B cell (primary cell): ENCODE results near the gene AMZ2. TPM values are rescaled to one million over a fixed set of nuclear protein-coding genes. Genes with fewer than 3 reads are reported as not detected.
A peak's percentile ranks its signal among the peaks of the same experiment; 100 is the strongest.
"Not testable (repeated sequence)": the region's sequence is repeated elsewhere in the genome, so short reads cannot be mapped to it uniquely, and the experiment has no call there.

Experiments used
- ATAC-seq: fragments of 200-7000 bp; cut with Tn5 transposase; one replicate; pipeline ENCODE4 v1.10.0; 2021; ENCODE audit warnings: low read depth, mild to moderate bottlenecking, moderate number of reproducible peaks, moderate library complexity
- CTCF ChIA-PET: fragments of 350-600 bp; sonication (Branson Sonifier 250); formaldehyde crosslinking; loops from one replicate; lab custom pipeline; 2021; ENCODE audit warnings: antibody characterized with exemption, inconsistent platforms; lab: Charles Lee
- POLR2A ChIA-PET: fragments of 350-600 bp; sonication (Branson Sonifier 250); formaldehyde crosslinking; loops from one replicate; lab custom pipeline; 2021; ENCODE audit warnings: antibody characterized with exemption; lab: Charles Lee
- DNase-seq: peaks from one replicate; pipeline ENCODE4 v3.0.0; 2013
- H2AFZ ChIP-seq: 2 replicates; pipeline ENCODE4 v1.6.1; 2012; ENCODE audit warnings: mild to moderate bottlenecking, low read depth, low read length; ENCODE audit not compliant: insufficient read depth, poor library complexity, severe bottlenecking
- H3K27ac ChIP-seq, 2 donors: 1 replicate in 1 of 2; 2 replicates in 1 of 2; pipeline ENCODE4 v1.5.1; 2012 to 2013; ENCODE audit warnings: low read length in 2 of 2, mild to moderate bottlenecking in 2 of 2, moderate library complexity in 1 of 2
- H3K27me3 ChIP-seq, 4 experiments: fragments of 200-600 bp in 1 of 4; sonication (generic) in 1 of 4; replicated peaks in 1 of 4; 1 replicate in 2 of 4; 2 replicates in 2 of 4; pipeline versions ENCODE4 v1.6.1 to v1.7.0; 2013 to 2016; ENCODE audit warnings: low read length in 3 of 4, mild to moderate bottlenecking in 2 of 4, mixed read lengths in 1 of 4, moderate library complexity in 1 of 4; ENCODE audit not compliant: insufficient read depth in 4 of 4, control insufficient read depth in 3 of 4; ENCODE audit errors: control extremely low read depth in 1 of 4
- H3K36me3 ChIP-seq, 2 experiments: replicated peaks in 1 of 2; 1 replicate in 1 of 2; 2 replicates in 1 of 2; pipeline versions ENCODE4 v1.6.1 to v1.7.1; 2013; ENCODE audit warnings: low read length in 1 of 2; ENCODE audit not compliant: insufficient read depth in 2 of 2, control insufficient read depth in 1 of 2; ENCODE audit errors: control extremely low read depth in 1 of 2, extremely low read depth in 1 of 2
- H3K4me1 ChIP-seq, 2 donors: fragments of 200-600 bp in 1 of 2; sonication (generic) in 1 of 2; 1 replicate in 1 of 2; 2 replicates in 1 of 2; pipeline versions ENCODE4 v1.5.1 to v1.6.1; 2013 to 2017; ENCODE audit warnings: low read length in 2 of 2; ENCODE audit not compliant: control insufficient read depth in 2 of 2, insufficient read depth in 2 of 2
- H3K4me2 ChIP-seq: replicated peaks from 2 replicates; pipeline ENCODE3; 2012; ENCODE audit warnings: mild to moderate bottlenecking, low read depth, low read length; ENCODE audit not compliant: poor library complexity, severe bottlenecking
- H3K4me3 ChIP-seq, 5 experiments: fragments of 200-600 bp in 1 of 5; sonication (generic) in 1 of 5; 1 replicate in 3 of 5; 2 replicates in 2 of 5; pipeline versions ENCODE4 v1.5.1 to v1.7.0; 2011 to 2016; ENCODE audit warnings: low read length in 4 of 5, mild to moderate bottlenecking in 4 of 5, low read depth in 2 of 5, control low read depth in 1 of 5, moderate library complexity in 1 of 5; ENCODE audit not compliant: insufficient read depth in 1 of 5; ENCODE audit errors: control extremely low read depth in 1 of 5, extremely low read depth in 1 of 5
- H3K79me2 ChIP-seq: fragments of 200-600 bp; sonication (generic); one replicate; pipeline ENCODE4 v1.6.0; 2016; ENCODE audit warnings: low read length; ENCODE audit not compliant: control insufficient read depth, insufficient read depth
- H3K9ac ChIP-seq: fragments of 200-600 bp; sonication (generic); 2 replicates; pipeline ENCODE4 v1.6.1; 2017; ENCODE audit warnings: mild to moderate bottlenecking, low read length, moderate library complexity
- H3K9me3 ChIP-seq, 3 donors: one replicate each; pipeline versions ENCODE4 v1.6.1 to v1.7.1; 2013; ENCODE audit warnings: low read length in 2 of 3; ENCODE audit not compliant: control insufficient read depth in 2 of 3, insufficient read depth in 1 of 3; ENCODE audit errors: control extremely low read depth in 1 of 3
- H4K20me1 ChIP-seq: 2 replicates; pipeline ENCODE4 v1.6.0; 2012; ENCODE audit warnings: mild to moderate bottlenecking, low read length; ENCODE audit not compliant: insufficient read depth, control insufficient read depth, poor library complexity, severe bottlenecking
- H3K27ac Mint-ChIP-seq: one replicate; pipeline ENCODE4 v1.8.0; 2021; ENCODE audit warnings: mixed read lengths
- H3K27me3 Mint-ChIP-seq: one replicate; pipeline ENCODE4 v1.8.0; 2021; ENCODE audit warnings: mixed read lengths
- H3K4me1 Mint-ChIP-seq: one replicate; pipeline ENCODE4 v1.8.0; 2021; ENCODE audit warnings: mixed read lengths
- H3K4me3 Mint-ChIP-seq: one replicate; pipeline ENCODE4 v1.8.0; 2021; ENCODE audit warnings: mixed read lengths
- H3K9me3 Mint-ChIP-seq: one replicate; pipeline ENCODE4 v1.8.0; 2022; ENCODE audit warnings: mixed read lengths; ENCODE audit not compliant: insufficient read depth
- EZH2 ChIP-seq: IDR thresholded peaks from 2 replicates; pipeline ENCODE4 v1.6.1; 2012; ENCODE audit warnings: borderline replicate concordance, low read depth, mild to moderate bottlenecking, moderate library complexity, low read length; ENCODE audit not compliant: insufficient read depth, poor library complexity, severe bottlenecking
- WGBS: methylation state at CpG from one replicate; pipeline ENCODE4 v1.1.5; 2013; ENCODE audit warnings: missing lambda C conversion rate; ENCODE audit not compliant: insufficient coverage; 5-methylcytosine and 5-hydroxymethylcytosine counted together
- intact Hi-C: fragments of 100-400 bp; cut with micrococcal nuclease; formaldehyde crosslinking; loops from one replicate; pipeline ENCODE4 v1.10.0; 2022
- polyA plus RNA-seq: library from polyadenylated mRNA; depleted of rRNA; stranded (reverse); fragments of >200 nt; gene quantifications from 2 replicates; pipeline ENCODE4 v1.2.3, GENCODE V29; 2012
- total RNA-seq, 2 donors: library from RNA; stranded (reverse); fragments of 120-200 nt in 1 of 2; gene quantifications; 1 replicate in 1 of 2; 2 replicates in 1 of 2; pipeline versions ENCODE4 v1.2.3 to v1.2.4, GENCODE V29; 2013 to 2022
- TF ChIP-seq, protein P1 (sequence below): fragments of 200-600 bp; IDR thresholded peaks from one replicate; pipeline ENCODE4 v1.8.0; 2022; ENCODE audit warnings: antibody characterized with exemption, mild to moderate bottlenecking

AMZ2 gene
- total and polyA plus RNA-seq, 2 donors (not counting 1 experiment from before 2014, with no cell fraction given) = 64.1 to 70.7 TPM

- Histone ChIP-seq H4K20me1 (no peaks in the 10 kb centered on the region), H3K9me3 (no peaks in the 10 kb centered on the region), H2AFZ (no peak overlapping the region), H3K4me1 (peaks cover 45 to 48% of the 10 kb centered on the region in 2 donors), H3K9ac (no peak overlapping the region), H3K4me3 (no peak overlapping the region), H3K27me3 (no peaks in the 10 kb centered on the region), H3K79me2 (peaks cover 39% of the 10 kb centered on the region), H3K27ac (peak overlapping the region; percentile 96 to 98), H3K4me2 (peak overlapping the region; percentile 90), H3K36me3 (peaks cover 0 to 19% of the 10 kb centered on the region in 2 experiments)
- WGBS = 40% methylated on average over 5 of the region's 7 CpGs
- ChIA-PET CTCF (interaction anchor here (0.7 to 3.7 kb wide), 12 partner anchors 8 to 152 kb away, joined by 3 to 32 read pairs (median 4); no protein-coding TSS in a partner anchor), POLR2A (interaction anchor here (0.6 to 3.5 kb wide), 8 partner anchors 10 to 67 kb away, joined by 4 to 62 read pairs (median 14); partner anchors contain the start of genes ARSG and SLC16A6)
- intact Hi-C loops = loop anchor here (5.0 kb wide), 2 partner anchors 43 to 212 kb away; partner anchors contain the start of genes ARSG, KPNA2 and SLC16A6
- peak; percentile 49 for DNase-seq
- H3K4me3 Mint-ChIP-seq = peak overlapping the region; percentile 96
- H3K4me1 Mint-ChIP-seq = peaks cover 65% of the 10 kb centered on the region
- no peak for TF ChIP-seq EZH2
- TF ChIP-seq, protein P1, sequence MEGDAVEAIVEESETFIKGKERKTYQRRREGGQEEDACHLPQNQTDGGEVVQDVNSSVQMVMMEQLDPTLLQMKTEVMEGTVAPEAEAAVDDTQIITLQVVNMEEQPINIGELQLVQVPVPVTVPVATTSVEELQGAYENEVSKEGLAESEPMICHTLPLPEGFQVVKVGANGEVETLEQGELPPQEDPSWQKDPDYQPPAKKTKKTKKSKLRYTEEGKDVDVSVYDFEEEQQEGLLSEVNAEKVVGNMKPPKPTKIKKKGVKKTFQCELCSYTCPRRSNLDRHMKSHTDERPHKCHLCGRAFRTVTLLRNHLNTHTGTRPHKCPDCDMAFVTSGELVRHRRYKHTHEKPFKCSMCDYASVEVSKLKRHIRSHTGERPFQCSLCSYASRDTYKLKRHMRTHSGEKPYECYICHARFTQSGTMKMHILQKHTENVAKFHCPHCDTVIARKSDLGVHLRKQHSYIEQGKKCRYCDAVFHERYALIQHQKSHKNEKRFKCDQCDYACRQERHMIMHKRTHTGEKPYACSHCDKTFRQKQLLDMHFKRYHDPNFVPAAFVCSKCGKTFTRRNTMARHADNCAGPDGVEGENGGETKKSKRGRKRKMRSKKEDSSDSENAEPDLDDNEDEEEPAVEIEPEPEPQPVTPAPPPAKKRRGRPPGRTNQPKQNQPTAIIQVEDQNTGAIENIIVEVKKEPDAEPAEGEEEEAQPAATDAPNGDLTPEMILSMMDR = no peak
- ATAC-seq = no peak
- H3K27ac Mint-ChIP-seq = peak overlapping the region; percentile 99
- no peaks in the 10 kb centered on the region for H3K27me3 Mint-ChIP-seq
- H3K9me3 Mint-ChIP-seq = no peaks in the 10 kb centered on the region
Observed at GRCh38 chr17:68249354-68249765, 1.5 kb downstream of the AMZ2 start.

- H3K27me3 Mint-ChIP-seq, H3K9ac ChIP-seq, H3K9me3 Mint-ChIP-seq, H3K79me2 ChIP-seq, intact Hi-C loops, H4K20me1 ChIP-seq, ATAC-seq, H3K4me3 ChIP-seq, H3K27me3 ChIP-seq, H2AFZ ChIP-seq, H3K9me3 ChIP-seq: not testable (repeated sequence)
- ChIA-PET CTCF (interaction anchor here (0.6 to 2.8 kb wide), 2 partner anchors 54 to 215 kb away, joined by 3 to 11 read pairs; no protein-coding TSS in a partner anchor), POLR2A (interaction anchor here (0.7 kb wide), 1 partner anchor 57 kb away, joined by 3 read pairs; no protein-coding TSS in a partner anchor)
- Mint-ChIP-seq H3K4me1 (peaks cover 80% of the 10 kb centered on the region), H3K27ac (peak overlapping the region; percentile 73), H3K4me3 (peak overlapping the region; percentile 41)
- peak; percentile 56 for DNase-seq
- peaks cover 0 to 24% of the 10 kb centered on the region in 2 experiments for H3K36me3 ChIP-seq
- 20% methylated on average over 4 of the region's 7 CpGs for WGBS
- H3K27ac ChIP-seq = peak overlapping the region; percentile 70 to 80
- peak overlapping the region; percentile 39 for H3K4me2 ChIP-seq
- peaks cover 65 to 81% of the 10 kb centered on the region in 2 donors for H3K4me1 ChIP-seq
Observed at GRCh38 chr17:68253426-68253825, 5.6 kb downstream of the AMZ2 start.
